Measurements from ENCODE around the gene EPHX1.

- no peak for TF ChIP-seq CTCF (conservative IDR thresholded peaks at IDR 0.05 in 1 of 2, IDR thresholded peaks at IDR 0.05 in 1 of 2; ENCODE audit: low read depth in 1 of 2, low read length in 2 of 2)
- no peak for TF ChIP-seq EZH2 (IDR thresholded peaks at IDR 0.05; ENCODE audit: low read length, missing control alignments)
Measured at GRCh38 chr1:225765982-225766674, 43.8 kb upstream of the EPHX1 start.

Measured in fibroblast of lung (primary cell).